GM12874 (cell line): Measurements from ENCODE around the gene POLG.

Source experiments
- TF ChIP-seq, protein P1 (sequence below): IDR thresholded peaks from 2 replicates; pipeline ENCODE4 v1.5.1; 2011; ENCODE audit warnings: low read depth, mild to moderate bottlenecking, control low read depth, low read length, moderate library complexity; ENCODE audit not compliant: insufficient read depth

The POLG gene

DNA sequence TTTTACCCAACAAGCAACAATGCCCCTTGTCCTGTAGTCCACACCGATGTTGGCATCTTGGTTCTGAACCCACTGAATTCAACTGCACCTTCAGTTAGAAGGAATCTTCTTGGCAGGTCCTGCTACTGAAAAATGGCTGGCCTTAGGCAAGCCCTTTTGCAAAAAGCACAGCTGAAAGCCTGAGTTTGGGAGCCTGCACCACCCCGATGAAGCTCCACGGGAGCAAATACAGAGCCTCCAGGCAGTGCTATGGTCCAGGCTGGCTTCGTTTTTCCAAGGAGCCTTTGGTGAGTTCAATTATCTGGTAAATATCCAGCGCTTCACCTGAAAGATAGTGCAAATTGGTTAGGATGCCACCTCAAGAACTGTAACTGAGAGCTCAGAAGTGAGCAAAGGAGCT lies 18.1 kb downstream of the POLG start:
- TF ChIP-seq, protein P1, sequence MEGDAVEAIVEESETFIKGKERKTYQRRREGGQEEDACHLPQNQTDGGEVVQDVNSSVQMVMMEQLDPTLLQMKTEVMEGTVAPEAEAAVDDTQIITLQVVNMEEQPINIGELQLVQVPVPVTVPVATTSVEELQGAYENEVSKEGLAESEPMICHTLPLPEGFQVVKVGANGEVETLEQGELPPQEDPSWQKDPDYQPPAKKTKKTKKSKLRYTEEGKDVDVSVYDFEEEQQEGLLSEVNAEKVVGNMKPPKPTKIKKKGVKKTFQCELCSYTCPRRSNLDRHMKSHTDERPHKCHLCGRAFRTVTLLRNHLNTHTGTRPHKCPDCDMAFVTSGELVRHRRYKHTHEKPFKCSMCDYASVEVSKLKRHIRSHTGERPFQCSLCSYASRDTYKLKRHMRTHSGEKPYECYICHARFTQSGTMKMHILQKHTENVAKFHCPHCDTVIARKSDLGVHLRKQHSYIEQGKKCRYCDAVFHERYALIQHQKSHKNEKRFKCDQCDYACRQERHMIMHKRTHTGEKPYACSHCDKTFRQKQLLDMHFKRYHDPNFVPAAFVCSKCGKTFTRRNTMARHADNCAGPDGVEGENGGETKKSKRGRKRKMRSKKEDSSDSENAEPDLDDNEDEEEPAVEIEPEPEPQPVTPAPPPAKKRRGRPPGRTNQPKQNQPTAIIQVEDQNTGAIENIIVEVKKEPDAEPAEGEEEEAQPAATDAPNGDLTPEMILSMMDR, result no peak

DNA sequence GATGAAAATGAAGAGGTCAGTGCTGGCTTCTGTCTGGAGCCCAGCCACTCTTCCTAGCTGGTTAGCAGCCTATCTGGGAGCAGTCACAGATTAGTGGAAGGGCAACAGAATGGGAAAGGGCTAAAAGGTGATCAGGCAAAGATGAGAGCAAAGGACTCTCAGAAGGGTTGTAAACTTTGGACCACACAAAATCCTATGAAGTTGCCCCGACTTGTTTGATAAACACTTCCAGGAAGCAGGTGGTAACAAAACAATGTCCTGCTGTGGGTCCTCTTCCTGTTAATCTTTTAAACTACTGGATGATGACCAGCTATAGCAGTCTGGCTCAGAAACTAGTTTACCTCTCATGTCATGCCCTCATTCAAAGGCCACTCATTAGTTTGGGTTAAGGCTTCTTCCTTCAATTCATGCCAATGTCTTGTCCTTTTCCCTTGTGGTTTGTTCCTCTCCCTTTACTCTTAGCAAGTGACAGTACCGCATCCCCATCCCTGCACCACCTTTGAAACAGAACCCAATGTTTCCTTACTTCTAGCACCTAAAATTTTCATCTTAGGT lies 19.2 kb downstream of the POLG start:
- TF ChIP-seq, protein P1, result no peak

DNA sequence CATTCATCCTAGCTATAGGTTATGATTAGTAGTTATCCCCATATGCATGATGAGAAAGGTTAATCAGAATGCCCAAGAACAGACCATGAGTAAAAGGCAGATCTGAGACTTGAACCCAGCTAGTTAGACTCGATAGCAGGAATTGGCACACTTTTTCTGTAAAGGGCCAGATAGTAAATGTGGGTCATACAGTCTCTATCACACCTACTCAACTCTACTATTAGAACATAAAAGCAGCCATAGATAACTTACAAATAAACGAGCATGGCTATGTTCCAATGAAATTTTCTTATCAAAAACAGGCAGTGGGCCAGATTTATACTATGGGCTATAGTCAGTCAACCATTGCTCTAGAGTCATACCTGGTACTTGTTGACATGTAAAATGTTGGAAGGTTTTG lies 24.6 kb downstream of the POLG start:
- TF ChIP-seq, protein P1, result no peak

DNA sequence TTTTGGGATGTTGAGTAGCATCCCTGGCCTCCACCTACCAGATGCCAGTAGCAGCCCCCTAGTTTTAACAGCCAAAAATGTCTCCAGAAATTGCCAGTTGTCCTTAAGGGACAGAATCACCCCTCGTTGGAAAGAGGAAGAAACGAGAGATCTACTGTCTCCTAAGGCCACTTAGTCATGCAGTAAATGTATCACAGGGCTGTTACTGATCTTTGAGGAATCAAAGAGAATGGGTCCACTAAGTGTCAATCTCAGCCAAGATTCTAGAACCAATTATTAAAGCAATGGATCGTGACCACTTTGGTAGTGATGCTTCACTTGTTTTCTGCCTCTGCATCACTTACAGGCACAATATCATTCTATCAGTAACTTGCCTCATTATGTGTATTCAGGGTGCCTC lies 26.4 kb downstream of the POLG start:
- TF ChIP-seq, protein P1, result no peak

DNA sequence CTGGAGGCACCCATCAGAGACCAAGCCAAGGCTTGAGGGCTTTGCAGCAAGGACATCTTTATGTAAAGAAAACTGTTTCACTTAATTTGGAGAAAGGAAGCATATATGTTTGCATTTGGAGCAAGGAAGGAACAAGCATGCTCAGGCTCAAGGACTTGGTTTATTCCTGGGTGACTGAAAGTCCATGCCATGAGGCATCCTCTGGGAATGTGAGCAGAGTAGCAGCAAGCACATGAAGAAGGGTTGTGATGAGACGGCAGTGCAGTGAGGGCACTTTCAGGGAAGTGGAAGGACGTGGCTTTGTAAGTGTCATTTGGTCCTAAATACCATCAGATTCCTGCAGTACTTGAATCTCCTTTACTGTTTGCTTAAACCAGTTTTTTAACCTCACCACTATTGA lies 26.8 kb downstream of the POLG start:
- TF ChIP-seq, protein P1, result no peak

DNA sequence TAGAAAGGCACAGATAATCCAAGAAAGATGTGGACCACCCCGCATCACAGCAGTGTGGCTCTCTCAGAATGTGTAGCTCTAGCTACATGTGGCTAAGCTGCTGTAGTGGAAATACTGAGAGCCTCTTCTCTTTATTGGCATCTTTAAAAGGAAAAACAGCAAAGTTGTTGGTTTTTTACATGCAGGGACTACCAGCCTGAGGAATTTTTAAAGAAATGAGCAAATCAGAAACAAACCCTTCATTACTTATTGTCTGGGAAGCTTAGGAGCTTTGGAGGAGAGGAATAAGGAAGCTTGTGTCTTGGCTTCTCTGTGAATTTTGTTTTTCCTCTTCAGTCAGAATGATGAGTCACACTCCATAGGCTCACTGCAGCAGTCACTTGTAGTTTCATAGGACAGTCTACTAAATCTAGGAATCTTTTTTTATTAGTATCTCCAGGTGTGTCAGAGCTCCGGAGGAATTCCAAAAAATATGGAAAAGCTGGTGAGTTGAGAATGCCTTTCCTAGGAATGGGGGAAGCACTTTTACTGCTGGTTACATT lies 27.5 kb downstream of the POLG start:
- TF ChIP-seq, protein P1, result no peak

DNA sequence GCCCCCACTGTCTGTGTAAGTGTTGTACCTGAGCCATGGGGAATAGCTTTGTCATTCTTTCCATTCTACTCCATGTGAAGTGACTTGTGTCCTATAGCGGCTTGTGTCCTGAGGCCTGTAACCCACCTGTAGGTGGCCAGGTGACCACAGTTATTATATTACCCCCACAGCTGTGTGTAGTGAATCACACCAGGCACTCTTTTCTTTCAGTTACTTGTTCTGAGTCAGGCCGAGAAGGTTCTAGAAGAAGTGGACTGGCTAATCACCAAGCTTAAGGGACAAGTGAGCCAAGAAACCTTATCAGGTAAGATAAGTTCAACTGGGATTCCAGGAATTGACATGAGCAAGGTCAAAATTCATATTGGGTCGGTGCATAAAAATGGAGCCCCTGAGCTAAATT lies 29.2 kb downstream of the POLG start:
- TF ChIP-seq, protein P1, result no peak
